Measurements from ENCODE around the gene NUDT14.

Gene NUDT14

GRCh38 chr14:105126126-105126980, 54.8 kb downstream of the NUDT14 start:
- DNase-seq: no peak

GRCh38 chr14:105124823-105125222, 56.3 kb downstream of the NUDT14 start:
- no peak for DNase-seq

GRCh38 chr14:105123981-105124765, 56.9 kb downstream of the NUDT14 start:
- no peak for DNase-seq

- no peak for DNase-seq
Observed at GRCh38 chr14:105123064-105123665, 57.9 kb downstream of the NUDT14 start.

Data from central memory CD4-positive, alpha-beta T cell (primary cell).